Epithelial cell of esophagus (primary cell): Measurements from ENCODE around the gene NUP210L.
"Not testable (repeated sequence)": the region's sequence is repeated elsewhere in the genome, so short reads cannot be mapped to it uniquely, and the experiment has no call there.

Experiments
- DNase-seq: peaks from one replicate; pipeline ENCODE4 v3.0.0; 2010; ENCODE audit warnings: low read depth
- H3K4me3 ChIP-seq: 2 replicates; pipeline ENCODE4 v1.5.1; 2011; ENCODE audit warnings: mild to moderate bottlenecking, low read length, control low read depth
- TF ChIP-seq, protein P1 (sequence below): IDR thresholded peaks from 2 replicates; pipeline ENCODE4 v1.5.1; 2011; ENCODE audit warnings: low read depth, mild to moderate bottlenecking, low read length, control low read depth, inconsistent platforms; ENCODE audit not compliant: insufficient read depth; ENCODE audit errors: missing control alignments

The NUP210L gene

DNA sequence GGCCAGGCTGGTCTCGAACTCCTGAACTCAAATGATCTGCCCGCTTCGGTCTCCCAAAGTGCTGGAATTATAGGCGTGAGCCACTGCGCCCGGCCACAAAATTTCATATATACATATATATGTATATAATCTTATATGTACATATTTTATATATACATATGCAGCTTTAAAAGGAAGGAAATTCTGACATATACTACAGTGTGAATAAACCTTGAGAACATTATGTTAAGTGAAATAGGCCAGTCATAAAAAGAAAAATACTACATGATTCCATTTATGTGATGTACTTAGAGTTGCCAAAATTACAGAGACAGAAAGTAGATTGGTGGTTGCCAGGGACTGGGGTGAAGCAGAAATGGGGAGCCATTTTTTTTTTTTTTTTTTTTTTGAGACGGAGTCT lies 63.2 kb downstream of the NUP210L start:
- no peak for DNase-seq
- TF ChIP-seq, protein P1, sequence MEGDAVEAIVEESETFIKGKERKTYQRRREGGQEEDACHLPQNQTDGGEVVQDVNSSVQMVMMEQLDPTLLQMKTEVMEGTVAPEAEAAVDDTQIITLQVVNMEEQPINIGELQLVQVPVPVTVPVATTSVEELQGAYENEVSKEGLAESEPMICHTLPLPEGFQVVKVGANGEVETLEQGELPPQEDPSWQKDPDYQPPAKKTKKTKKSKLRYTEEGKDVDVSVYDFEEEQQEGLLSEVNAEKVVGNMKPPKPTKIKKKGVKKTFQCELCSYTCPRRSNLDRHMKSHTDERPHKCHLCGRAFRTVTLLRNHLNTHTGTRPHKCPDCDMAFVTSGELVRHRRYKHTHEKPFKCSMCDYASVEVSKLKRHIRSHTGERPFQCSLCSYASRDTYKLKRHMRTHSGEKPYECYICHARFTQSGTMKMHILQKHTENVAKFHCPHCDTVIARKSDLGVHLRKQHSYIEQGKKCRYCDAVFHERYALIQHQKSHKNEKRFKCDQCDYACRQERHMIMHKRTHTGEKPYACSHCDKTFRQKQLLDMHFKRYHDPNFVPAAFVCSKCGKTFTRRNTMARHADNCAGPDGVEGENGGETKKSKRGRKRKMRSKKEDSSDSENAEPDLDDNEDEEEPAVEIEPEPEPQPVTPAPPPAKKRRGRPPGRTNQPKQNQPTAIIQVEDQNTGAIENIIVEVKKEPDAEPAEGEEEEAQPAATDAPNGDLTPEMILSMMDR: no peak
- no peak overlapping the region for H3K4me3 ChIP-seq

DNA sequence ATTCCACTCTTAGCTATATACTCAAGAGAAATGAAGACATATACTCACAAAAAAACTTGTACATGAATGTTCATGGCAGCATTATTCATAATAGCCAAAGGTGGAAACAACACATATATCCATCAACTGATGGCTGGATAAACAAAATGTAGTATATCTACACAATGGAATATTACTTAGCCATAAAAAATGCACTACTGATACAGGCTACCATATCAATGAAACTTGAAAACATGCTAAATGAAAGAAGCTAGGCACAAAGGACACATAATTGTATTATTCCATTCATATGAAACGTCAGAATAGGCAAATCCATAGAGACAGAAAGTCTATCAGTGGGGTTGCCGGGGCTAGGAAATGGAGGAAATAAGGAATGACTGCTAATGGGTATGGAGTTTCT lies 67.3 kb downstream of the NUP210L start:
- TF ChIP-seq, protein P1: no peak
- no peak overlapping the region for H3K4me3 ChIP-seq
- no peak for DNase-seq

DNA sequence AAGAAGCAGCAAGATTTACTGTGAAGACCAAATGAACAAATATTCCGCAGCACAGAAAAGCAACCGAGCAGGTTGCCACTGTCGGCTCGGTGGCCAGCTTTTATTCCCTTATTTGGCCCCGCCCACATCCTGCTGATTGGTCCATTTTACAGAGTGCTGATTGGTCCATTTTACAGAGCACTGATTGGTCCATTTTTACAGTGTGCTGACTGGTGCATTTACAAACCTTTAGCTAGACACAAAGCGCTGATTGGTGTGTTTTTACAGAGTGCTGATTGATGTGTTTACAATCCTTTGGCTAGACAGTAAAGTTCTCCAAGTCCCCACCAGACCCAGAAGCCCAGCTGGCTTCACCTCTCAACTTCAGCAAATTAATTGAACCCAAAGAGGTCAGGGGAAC lies 71.8 kb downstream of the NUP210L start:
- H3K4me3 ChIP-seq, DNase-seq: not testable (repeated sequence)

DNA sequence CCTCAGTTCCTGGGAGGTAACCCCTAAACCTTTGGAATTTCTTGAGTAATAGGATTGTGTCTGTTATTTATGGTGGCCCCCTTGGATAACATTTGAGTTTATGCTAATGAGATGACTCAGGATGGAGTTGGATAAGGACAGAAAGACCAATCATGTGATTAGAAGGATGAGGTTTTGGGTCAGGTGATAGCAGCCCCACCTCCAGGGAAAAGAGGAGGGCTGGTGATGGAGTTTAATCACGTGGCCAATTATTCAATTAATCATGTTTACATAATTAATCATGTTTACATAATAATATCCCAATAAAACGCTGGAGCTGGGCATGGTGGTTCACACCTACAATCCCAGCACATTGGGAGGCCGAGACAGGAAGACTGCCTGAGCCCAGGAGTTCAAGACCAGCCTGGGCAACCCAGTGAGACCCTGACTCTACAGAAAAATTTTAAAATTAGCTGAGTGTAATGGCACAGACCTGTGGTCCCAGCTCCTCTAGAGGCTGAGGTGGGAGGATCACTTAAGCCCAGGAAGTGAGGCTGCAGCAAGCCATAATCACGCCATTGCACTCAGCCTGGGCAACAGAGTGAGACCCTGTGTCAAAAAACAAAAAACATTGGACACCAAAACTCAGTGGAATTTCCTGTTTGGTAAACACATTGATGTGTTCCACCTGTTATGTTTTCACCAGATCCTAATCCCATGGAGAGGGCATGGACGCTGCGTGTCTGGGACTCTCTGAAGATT lies 73.3 kb downstream of the NUP210L start:
- no peak for DNase-seq
- TF ChIP-seq, protein P1: no peak
- no peak overlapping the region for H3K4me3 ChIP-seq

DNA sequence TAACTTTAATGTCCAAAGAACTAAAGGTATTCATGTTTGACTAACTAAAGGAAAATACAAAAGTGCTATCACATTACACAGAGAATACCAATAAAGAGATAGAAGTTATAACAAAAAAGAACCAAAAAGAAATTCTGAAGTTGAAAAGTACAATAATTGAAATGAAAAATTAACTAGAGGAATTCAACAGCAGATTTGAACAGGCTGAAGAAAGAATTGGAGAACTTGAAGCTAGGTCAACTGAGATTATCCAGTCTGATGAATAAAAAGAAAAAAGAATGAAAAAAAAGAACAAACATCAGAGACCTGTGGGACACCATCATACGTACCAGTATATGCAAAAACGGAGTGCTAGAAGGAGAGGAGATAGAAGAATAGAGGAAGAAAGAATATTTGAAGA lies 78.5 kb downstream of the NUP210L start:
- TF ChIP-seq, protein P1: no peak
- no peak for DNase-seq
- H3K4me3 ChIP-seq: no peak overlapping the region

DNA sequence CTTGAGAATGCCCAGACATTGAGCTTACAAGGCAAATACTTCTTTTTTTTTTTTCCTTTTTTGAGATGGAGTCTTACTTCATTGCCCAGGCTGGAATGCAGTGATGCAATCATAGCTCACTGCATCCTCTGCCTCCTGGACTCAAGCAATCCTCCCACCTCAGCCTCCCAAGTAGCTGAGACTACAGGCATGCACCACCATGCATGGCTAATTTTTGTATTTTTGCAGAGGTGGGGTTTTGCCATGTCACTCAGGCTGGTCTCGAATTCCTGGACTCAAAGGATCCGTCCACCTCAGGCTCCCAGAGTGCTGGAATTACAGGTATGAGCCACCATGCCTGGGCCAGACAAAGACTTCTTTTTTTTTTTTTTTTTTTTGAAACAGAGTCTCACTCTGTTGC lies 79.1 kb downstream of the NUP210L start:
- H3K4me3 ChIP-seq: no peak overlapping the region
- DNase-seq: no peak
- TF ChIP-seq, protein P1: no peak

DNA sequence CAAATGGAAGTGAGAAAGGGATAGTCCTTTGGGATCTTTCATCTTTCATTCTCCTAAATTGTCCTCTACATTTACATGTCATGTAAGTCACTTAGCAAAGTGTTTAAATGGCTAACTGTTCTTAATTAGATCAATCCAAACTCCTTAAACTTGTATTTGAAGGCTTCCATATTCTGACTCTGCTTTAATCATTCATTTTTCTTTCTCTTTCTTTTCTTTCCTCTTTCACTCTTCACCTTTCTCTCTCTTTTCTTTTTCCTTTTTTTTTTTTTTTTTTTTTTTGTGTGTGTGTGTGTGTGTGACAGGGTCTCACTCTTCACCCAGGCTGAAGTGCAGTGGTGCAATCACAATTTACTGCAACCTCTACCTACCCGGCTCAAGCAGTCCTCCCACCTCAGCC lies 92.6 kb downstream of the NUP210L start:
- no peak for DNase-seq
- no peak overlapping the region for H3K4me3 ChIP-seq
- TF ChIP-seq, protein P1: no peak

DNA sequence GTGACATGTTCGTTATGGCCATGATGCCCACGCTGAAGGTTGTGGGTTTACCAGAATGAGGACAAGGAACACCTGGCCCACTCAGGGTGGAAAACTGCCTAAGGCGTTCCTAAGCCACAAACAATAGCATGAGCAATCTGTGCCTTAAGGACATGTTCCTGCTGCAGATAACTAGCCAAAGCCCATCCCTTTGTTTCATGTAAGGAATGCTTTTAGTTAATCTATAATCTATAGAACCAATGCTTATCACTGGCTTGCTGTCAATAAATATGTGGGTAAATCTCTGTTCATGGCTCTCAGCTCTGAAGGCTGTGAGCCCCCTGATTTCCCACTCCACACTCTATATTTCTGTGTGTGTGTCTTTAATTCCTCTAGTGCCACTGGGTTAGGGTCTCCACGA lies 107.4 kb downstream of the NUP210L start:
- H3K4me3 ChIP-seq, DNase-seq: not testable (repeated sequence)

DNA sequence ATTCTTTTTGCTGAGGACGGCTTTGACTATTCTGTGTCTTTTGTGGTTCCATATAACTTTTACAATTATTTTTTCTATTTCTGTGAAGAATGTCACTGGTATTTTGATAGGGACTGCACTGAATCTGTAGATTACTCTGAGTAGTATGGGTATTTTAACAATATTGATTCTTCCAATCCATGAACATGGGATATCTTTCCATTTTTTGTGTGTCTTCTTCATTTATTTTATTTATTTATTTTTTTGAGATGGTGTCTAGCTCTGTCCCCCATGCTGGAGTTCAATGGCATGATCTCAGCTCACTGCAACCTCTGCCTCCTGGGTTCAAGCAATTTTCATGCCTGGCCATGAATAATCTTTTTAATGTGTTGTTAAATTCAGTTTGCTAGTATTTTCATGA lies 121.2 kb downstream of the NUP210L start:
- DNase-seq, H3K4me3 ChIP-seq: not testable (repeated sequence)
